Activated CD8-positive, alpha-beta memory T cell treated with anti-CD3 and anti-CD28 coated beads for 24 hours (primary cell): ENCODE measurements around the gene ZCCHC7.
"Not testable (repeated sequence)": the region's sequence is repeated elsewhere in the genome, so short reads cannot be mapped to it uniquely, and the experiment has no call there.

Experiments
- DNase-seq: peaks from one replicate; pipeline ENCODE4 v3.0.0-alpha.2; 2020

ZCCHC7 gene

GRCh38 chr9:37259951-37260350 is 139.6 kb downstream of the ZCCHC7 start:
- DNase-seq = no peak

GRCh38 chr9:37262410-37262809 is 142.0 kb downstream of the ZCCHC7 start:
- DNase-seq = no peak

GRCh38 chr9:37264539-37264938 is 144.2 kb downstream of the ZCCHC7 start:
- DNase-seq = no peak

GRCh38 chr9:37266630-37267029 is 146.3 kb downstream of the ZCCHC7 start:
- no peak for DNase-seq

GRCh38 chr9:37269221-37269620 is 148.8 kb downstream of the ZCCHC7 start:
- no peak for DNase-seq

- no peak for DNase-seq
Observed at GRCh38 chr9:37271679-37272078, 151.3 kb downstream of the ZCCHC7 start.

GRCh38 chr9:37273595-37273994 is 153.2 kb downstream of the ZCCHC7 start:
- no peak for DNase-seq

GRCh38 chr9:37281541-37281940 is 161.2 kb downstream of the ZCCHC7 start:
- no peak for DNase-seq

- no peak for DNase-seq
Observed at GRCh38 chr9:37283730-37284325, 163.5 kb downstream of the ZCCHC7 start.

GRCh38 chr9:37284636-37285035 is 164.3 kb downstream of the ZCCHC7 start:
- DNase-seq = no peak

- DNase-seq = no peak
Observed at GRCh38 chr9:37286530-37287175, 166.3 kb downstream of the ZCCHC7 start.

- no peak for DNase-seq
Observed at GRCh38 chr9:37287317-37287716, 166.9 kb downstream of the ZCCHC7 start.

GRCh38 chr9:37289631-37290030 is 169.3 kb downstream of the ZCCHC7 start:
- no peak for DNase-seq

- DNase-seq = no peak
Observed at GRCh38 chr9:37290366-37290939, 170.1 kb downstream of the ZCCHC7 start.

GRCh38 chr9:37290940-37291485 is 170.6 kb downstream of the ZCCHC7 start:
- DNase-seq = no peak

- not testable (repeated sequence) for DNase-seq
Observed at GRCh38 chr9:37291612-37292238, 171.4 kb downstream of the ZCCHC7 start.

GRCh38 chr9:37292896-37293295 is 172.5 kb downstream of the ZCCHC7 start:
- DNase-seq = no peak

GRCh38 chr9:37293664-37294524 is 173.5 kb downstream of the ZCCHC7 start:
- DNase-seq = no peak

GRCh38 chr9:37295178-37295577 is 174.8 kb downstream of the ZCCHC7 start:
- DNase-seq = no peak

- no peak for DNase-seq
Observed at GRCh38 chr9:37295796-37296195, 175.4 kb downstream of the ZCCHC7 start.

- DNase-seq = no peak
Observed at GRCh38 chr9:37297592-37297991, 177.2 kb downstream of the ZCCHC7 start.

GRCh38 chr9:37300620-37301019 is 180.2 kb downstream of the ZCCHC7 start:
- no peak for DNase-seq
